Heart left ventricle (tissue), 13 donors: Measurements from ENCODE around the gene RTEL1.

Experiments
- CTCF ChIP-seq, 12 donors: fragments of 200-600 bp; sonication (generic) in 4 of 12; IDR thresholded peaks; one replicate each; pipeline versions ENCODE4 v1.5.0 to v1.8.0; 2018 to 2022; ENCODE audit warnings: antibody characterized with exemption in 12 of 12, mild to moderate bottlenecking in 5 of 12
- POLR2A ChIP-seq, 2 donors: fragments of 450-650 bp; IDR thresholded peaks; one replicate each; pipeline ENCODE4 v1.6.1; 2017; ENCODE audit warnings: antibody characterized with exemption in 2 of 2, mild to moderate bottlenecking in 2 of 2, moderate library complexity in 2 of 2
- donor health status: ischemic (EF 13 %, LVEDD 7.1; RV severe dilation, severe dysfunction).
- donor health status: DM: no; HTN: yes; CAD: no.
- donor health status: DM: no; HTN: no; CAD: no.
- donor health status: ischemic (EF 25% LVEDD 6.9; RV normal size, moderate dysfunction).
- donor health status: ischemic (EF 25% LVEDD 5.7; RV mildly dilated, moderate dysfunction).
- donor health status: ischemic (EF 35%, LVEDD 5.7; RV mildly dilated, moderate dysfunction).
- donor health status: nonischemic (EF 11% LVEDD 7.7; RV severe dilation, severe dysfunction).
- donor health status: DM: yes; HTN: yes; CAD: no.
- donor health status: PGD.
- donor health status: ischemic (EF 29% LVEDD 5.4; RV normal size, mild dysfunction).
- donor health status: nonischemic (EF 23%, LVEDD 6.1; RV moderate dilation, normal function).

- TF ChIP-seq CTCF (IDR thresholded peaks at IDR 0.05): no peak
- no peak for TF ChIP-seq POLR2A (IDR thresholded peaks at IDR 0.05)
Observed at GRCh38 chr20:63642527-63643247, 15.4 kb upstream of the RTEL1 start.
